Thymus (tissue), 11 donors: ENCODE results near the gene MACROD2. TPM values are rescaled to one million over a fixed set of nuclear protein-coding genes. Genes with fewer than 3 reads are reported as not detected.

Experiments used
- DNase-seq, 9 donors: peaks; one replicate each; pipeline ENCODE4 v3.0.0-alpha.2; 2013; ENCODE audit warnings: low spot score in 9 of 9, low read depth in 6 of 9, missing footprints in 1 of 9
- H3K27ac ChIP-seq, 2 donors: one replicate each; pipeline ENCODE4 v1.5.1; 2013; ENCODE audit warnings: control low read depth in 1 of 2, low read depth in 1 of 2, low read length in 1 of 2, mild to moderate bottlenecking in 1 of 2, moderate library complexity in 1 of 2
- H3K27me3 ChIP-seq, 2 donors: one replicate each; pipeline ENCODE4 v1.5.1; 2013; ENCODE audit warnings: low read length in 1 of 2; ENCODE audit not compliant: control insufficient read depth in 2 of 2, insufficient read depth in 1 of 2
- H3K36me3 ChIP-seq, 2 donors: one replicate each; pipeline ENCODE4 v1.5.1; 2013; ENCODE audit warnings: low read length in 1 of 2, mild to moderate bottlenecking in 1 of 2, moderate library complexity in 1 of 2; ENCODE audit not compliant: control insufficient read depth in 2 of 2, insufficient read depth in 2 of 2
- H3K4me1 ChIP-seq, 2 donors: one replicate each; pipeline ENCODE4 v1.5.1; 2013; ENCODE audit warnings: low read length in 2 of 2; ENCODE audit not compliant: control insufficient read depth in 2 of 2, insufficient read depth in 2 of 2
- H3K4me3 ChIP-seq, 2 donors: one replicate each; pipeline ENCODE4 v1.5.1; 2013; ENCODE audit warnings: low read length in 2 of 2, control low read depth in 1 of 2, mild to moderate bottlenecking in 1 of 2
- H3K9me3 ChIP-seq, 2 donors: one replicate each; pipeline ENCODE4 v1.5.1; 2013; ENCODE audit warnings: low read length in 1 of 2, mild to moderate bottlenecking in 1 of 2; ENCODE audit not compliant: control insufficient read depth in 2 of 2, insufficient read depth in 1 of 2
- WGBS: extraction: QIAGEN DNeasy Blood & Tissue Kit; methylation state at CpG from one replicate; pipeline ENCODE4 v1.1.7; 2013; 5-methylcytosine and 5-hydroxymethylcytosine counted together
- polyA plus RNA-seq: library from polyadenylated mRNA; stranded (reverse); fragments of 200-250 nt; gene quantifications from one replicate; pipeline ENCODE4 v1.2.3, GENCODE V29; 2013
- total RNA-seq: library from RNA; stranded (reverse); fragments of 120-200 nt; gene quantifications from one replicate; pipeline ENCODE4 v1.2.4, GENCODE V29; 2013
- donor health status: healthy.

The MACROD2 gene
- total and polyA plus RNA-seq, 2 donors, result 1.6 to 4.2 TPM

DNA sequence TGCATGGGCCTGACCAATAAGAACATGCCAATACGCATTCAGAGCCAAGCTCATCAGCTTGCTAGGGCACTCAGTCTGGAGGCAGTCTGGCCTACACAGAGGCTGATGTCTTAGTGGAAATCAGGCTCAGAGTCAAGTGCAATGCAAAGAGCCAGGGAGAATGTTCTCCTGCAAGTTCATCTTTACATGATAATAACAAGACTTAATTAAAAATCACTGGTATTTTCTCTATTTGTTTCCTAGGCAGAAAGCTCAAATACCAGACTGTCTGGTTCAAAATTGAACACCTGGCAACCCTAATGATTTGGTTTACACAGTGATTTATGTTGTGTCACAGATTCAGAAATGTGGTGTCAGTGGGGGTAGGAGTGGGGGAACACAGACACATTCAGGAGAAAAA is 1031.4 kb downstream of the MACROD2 start:
- WGBS, result 94% methylated on average over 1 of the region's 1 CpG
- Histone ChIP-seq H3K36me3 (no peaks in the 10 kb centered on the region), H3K4me3 (no peak overlapping the region), H3K27ac (no peak overlapping the region), H3K9me3 (peaks cover 0 to 4% of the 10 kb centered on the region in 2 donors), H3K4me1 (no peaks in the 10 kb centered on the region), H3K27me3 (no peaks in the 10 kb centered on the region)
- DNase-seq, result no peak

DNA sequence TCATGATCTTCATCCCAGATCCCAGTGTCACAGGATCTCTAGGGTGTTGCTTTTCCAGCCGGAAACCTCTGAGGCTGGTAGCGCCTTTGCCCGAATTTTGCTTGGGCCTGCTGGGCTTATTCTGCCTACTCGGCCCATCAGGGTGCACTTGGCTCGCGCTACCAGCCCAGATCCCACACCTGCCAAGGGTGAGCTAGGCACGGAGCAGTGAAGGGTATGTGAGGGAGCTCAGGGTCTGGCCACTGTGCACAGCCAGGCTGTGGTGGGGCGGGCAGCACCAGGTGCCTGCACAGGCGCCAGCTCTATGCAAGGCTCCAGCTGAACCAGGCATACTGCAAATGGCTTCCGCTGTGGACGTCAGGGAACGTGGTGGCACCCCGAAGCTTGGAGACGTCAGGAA is 1035.5 kb downstream of the MACROD2 start:
- Histone ChIP-seq H3K27ac (no peak overlapping the region), H3K4me3 (no peak overlapping the region), H3K36me3 (no peaks in the 10 kb centered on the region), H3K4me1 (peaks cover 0 to 11% of the 10 kb centered on the region in 2 donors), H3K9me3 (peaks cover 0 to 10% of the 10 kb centered on the region in 2 donors), H3K27me3 (no peaks in the 10 kb centered on the region)
- no peak for DNase-seq
- WGBS, result 98% methylated on average over 14 of the region's 14 CpGs

DNA sequence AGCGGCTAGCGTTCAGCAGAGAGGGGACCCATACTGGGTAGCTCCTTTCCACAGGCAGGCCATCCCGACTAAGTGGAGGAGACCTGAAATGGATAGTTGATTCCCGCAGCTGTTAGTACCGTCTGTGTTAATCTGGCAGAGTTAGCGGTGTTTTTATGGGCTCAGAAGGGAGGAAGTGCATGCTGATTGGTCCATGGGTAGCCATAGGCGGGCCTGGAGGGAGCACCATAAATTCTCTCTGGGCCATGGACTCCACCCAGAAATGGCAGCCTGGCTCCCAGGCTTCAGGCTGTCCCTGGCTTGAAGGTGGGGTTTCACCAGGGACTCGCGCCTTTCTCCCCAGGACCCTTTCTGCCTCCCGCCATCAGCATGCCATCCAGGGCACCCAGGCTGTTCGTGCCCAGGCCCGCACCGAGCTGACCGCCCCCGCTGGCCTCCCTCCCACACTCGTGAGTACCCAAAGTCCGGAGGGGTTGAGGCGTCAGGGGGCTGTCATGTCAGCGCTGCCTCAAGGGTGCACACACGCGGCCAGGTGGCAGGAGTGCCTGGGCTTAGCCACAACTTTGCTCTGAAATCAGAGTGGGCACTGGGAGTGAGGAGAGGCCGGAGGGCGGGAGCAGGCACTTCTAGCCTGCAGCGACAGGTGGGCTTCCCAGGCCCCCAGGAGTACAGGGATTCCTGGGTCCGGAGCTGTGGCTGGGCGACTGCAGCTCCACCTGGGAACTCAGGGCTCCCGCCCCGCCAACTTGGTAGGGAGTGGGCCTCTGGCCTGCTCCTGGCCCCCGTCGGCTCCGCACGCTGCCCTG is 1036.4 kb downstream of the MACROD2 start:
- no peak for DNase-seq
- H3K4me1 ChIP-seq, result peaks cover 3 to 13% of the 10 kb centered on the region in 2 donors
- no peaks in the 10 kb centered on the region for H3K27me3 ChIP-seq
- WGBS, result 97% methylated on average over 32 of the region's 32 CpGs
- peaks cover 0 to 10% of the 10 kb centered on the region in 2 donors for H3K9me3 ChIP-seq
- no peak overlapping the region for H3K27ac ChIP-seq
- H3K36me3 ChIP-seq, result no peaks in the 10 kb centered on the region
- H3K4me3 ChIP-seq, result no peak overlapping the region

DNA sequence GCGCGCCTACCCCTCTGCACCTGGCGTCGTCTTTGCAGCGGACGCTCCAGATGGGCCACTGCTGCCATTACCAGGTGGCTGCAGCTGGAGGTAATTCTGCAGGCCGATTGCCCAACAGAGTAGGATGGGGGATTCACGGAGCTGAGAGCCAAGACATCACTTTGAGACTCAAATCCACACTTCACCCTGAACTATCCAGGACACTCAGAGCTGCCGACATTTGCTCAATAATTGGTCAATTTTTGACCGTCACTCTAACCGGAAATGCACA is 1037.0 kb downstream of the MACROD2 start:
- WGBS, result 94% methylated on average over 11 of the region's 11 CpGs
- Histone ChIP-seq H3K9me3 (peaks cover 0 to 10% of the 10 kb centered on the region in 2 donors), H3K4me1 (peaks cover 3 to 18% of the 10 kb centered on the region in 2 donors), H3K4me3 (no peak overlapping the region), H3K27ac (no peak overlapping the region), H3K36me3 (no peaks in the 10 kb centered on the region), H3K27me3 (no peaks in the 10 kb centered on the region)
- DNase-seq, result no peak

DNA sequence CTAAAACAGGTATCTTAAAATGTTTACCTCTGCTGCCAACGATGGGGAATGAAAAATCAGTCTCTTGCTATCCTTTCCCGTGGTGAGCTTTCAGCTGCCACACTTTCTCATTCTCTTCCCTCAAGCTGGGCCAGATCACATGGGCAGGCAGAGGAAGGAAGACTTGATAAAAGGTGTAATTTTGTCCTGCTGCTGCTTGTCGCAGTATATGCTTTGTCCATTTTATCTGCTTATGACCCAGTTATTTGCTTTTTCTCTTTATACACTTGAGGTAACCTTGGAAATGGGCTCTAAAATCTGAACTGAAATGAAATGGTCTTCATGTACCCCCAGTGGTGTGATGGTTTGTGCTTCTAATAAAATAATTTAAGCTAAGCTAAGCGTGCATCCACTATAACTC is 1038.0 kb downstream of the MACROD2 start:
- Histone ChIP-seq H3K27ac (peak overlapping the region in 1 of 2 donors; percentile 19), H3K4me1 (peaks cover 3 to 19% of the 10 kb centered on the region in 2 donors), H3K27me3 (no peaks in the 10 kb centered on the region), H3K4me3 (no peak overlapping the region), H3K36me3 (no peaks in the 10 kb centered on the region), H3K9me3 (peaks cover 0 to 10% of the 10 kb centered on the region in 2 donors)
- DNase-seq, result no peak
- 81% methylated on average over 4 of the region's 4 CpGs for WGBS

DNA sequence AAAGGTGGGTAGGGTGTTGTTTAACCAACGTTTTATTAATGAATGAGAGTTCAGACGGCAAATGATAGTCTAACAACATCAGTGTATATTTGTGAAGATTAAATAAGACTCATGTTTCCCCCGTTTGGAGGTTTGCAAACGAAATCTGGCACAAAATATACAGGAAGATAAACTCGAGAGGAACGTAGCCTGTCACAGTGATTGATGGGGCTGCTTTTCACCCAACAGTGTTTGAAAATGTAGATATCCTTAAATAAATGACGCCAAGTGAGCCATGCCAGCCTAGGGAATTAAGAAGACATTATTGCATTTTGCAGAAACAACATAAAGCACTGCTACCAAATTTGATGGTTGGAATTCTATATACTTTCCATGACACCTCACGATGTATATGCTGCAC is 1038.6 kb downstream of the MACROD2 start:
- H3K4me1 ChIP-seq, result peaks cover 9 to 21% of the 10 kb centered on the region in 2 donors
- WGBS, result 60% methylated on average over 8 of the region's 8 CpGs
- no peak for DNase-seq
- no peaks in the 10 kb centered on the region for H3K27me3 ChIP-seq
- H3K9me3 ChIP-seq, result peaks cover 0 to 10% of the 10 kb centered on the region in 2 donors
- no peaks in the 10 kb centered on the region for H3K36me3 ChIP-seq
- H3K27ac ChIP-seq, result no peak overlapping the region
- no peak overlapping the region for H3K4me3 ChIP-seq

DNA sequence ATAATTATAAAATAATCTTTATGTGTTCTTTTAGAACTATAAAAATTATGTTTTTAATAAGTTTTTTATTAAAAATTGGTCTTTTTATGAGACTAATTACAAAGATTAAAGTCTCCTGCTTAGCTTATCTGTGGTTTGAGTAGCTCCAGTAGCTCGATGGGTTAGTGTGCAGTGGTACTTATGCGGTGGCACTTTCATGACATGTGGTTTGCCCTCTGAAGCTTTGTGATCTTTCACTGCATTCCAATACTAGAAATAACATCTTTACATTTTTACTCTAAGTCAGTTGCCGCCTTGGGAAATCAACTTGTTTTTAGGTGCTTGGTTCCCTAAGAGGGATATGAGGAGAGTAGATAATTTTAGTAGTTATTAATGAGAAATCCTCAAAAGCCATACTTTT is 1041.6 kb downstream of the MACROD2 start:
- H3K27me3 ChIP-seq, result no peaks in the 10 kb centered on the region
- H3K27ac ChIP-seq, result peak overlapping the region in 1 of 2 donors; percentile 61
- DNase-seq, result peak in 3 of 9 donors; percentile 34 to 71 (median 55)
- H3K4me3 ChIP-seq, result no peak overlapping the region
- peaks cover 0 to 4% of the 10 kb centered on the region in 2 donors for H3K9me3 ChIP-seq
- H3K36me3 ChIP-seq, result no peaks in the 10 kb centered on the region
- peaks cover 11 to 26% of the 10 kb centered on the region in 2 donors for H3K4me1 ChIP-seq
- 17% methylated on average over 3 of the region's 3 CpGs for WGBS

DNA sequence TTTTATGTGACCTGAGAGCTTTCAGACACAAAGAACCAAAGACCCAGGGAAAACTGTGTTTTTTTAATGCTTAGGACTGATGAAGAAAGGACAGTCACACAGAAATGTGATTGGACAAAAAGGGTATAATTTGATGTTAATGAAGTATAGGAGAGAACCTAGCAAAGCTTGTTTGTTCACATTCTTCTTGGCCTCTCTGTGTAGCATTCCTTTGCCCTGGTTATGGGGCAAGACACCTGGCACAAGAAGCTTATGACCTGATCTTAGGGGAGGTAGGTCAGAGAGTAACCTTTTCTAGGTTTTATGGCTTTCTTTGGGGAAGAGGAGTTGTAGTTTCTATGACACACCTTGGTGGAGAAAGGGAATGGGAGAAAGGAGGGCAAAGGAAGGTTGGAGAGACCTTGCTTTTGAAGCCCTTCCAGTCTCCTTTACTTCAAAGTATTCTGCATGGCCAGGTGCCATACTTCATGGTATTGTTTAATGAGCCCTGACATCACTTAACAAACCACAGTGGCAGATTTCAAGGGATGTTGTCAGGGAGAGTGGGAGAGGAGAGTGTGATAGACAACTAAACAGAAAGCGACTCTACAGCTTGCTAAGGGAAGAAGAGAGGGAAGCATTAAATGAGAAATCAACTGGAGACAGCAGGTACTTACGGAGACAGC is 1043.9 kb downstream of the MACROD2 start:
- DNase-seq, result peak in 1 of 9 donors; percentile 36
- no peaks in the 10 kb centered on the region for H3K27me3 ChIP-seq
- WGBS, result 90% methylated on average over 2 of the region's 2 CpGs
- peaks cover 11 to 27% of the 10 kb centered on the region in 2 donors for H3K4me1 ChIP-seq
- H3K9me3 ChIP-seq, result no peaks in the 10 kb centered on the region
- no peaks in the 10 kb centered on the region for H3K36me3 ChIP-seq
- H3K27ac ChIP-seq, result no peak overlapping the region
- H3K4me3 ChIP-seq, result no peak overlapping the region

DNA sequence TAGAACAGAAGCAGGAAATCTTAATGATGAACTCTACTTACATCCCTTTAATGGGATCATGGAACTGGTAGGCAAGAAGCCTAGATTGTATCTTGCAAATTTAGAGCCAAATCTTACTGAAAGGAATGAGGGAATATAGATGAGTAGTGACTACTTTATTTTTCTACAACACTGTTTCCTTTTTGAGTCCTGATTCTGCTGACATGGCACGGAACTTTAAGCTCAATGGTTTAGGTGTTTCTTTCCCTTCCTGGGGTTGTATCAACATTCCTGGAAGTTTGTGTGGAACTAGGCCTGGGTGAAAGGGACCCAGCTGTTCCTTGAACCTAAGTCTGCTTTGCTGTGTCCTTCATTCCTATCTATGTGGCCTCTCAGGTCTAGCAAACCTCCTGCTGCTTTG is 1047.4 kb downstream of the MACROD2 start:
- no peaks in the 10 kb centered on the region for H3K9me3 ChIP-seq
- H3K27me3 ChIP-seq, result no peaks in the 10 kb centered on the region
- peaks cover 12 to 29% of the 10 kb centered on the region in 2 donors for H3K4me1 ChIP-seq
- H3K4me3 ChIP-seq, result no peak overlapping the region
- no peak overlapping the region for H3K27ac ChIP-seq
- WGBS, result 100% methylated on average over 1 of the region's 1 CpG
- no peaks in the 10 kb centered on the region for H3K36me3 ChIP-seq
- DNase-seq, result no peak
